ENCODE measurements around the gene SLC13A3. TPM values are rescaled to one million over a fixed set of nuclear protein-coding genes. Genes with fewer than 3 reads are reported as not detected.

The SLC13A3 gene
- total RNA-seq, 4 donors from 2014 or later, result 1.2 to 3.5 (median 1.9) TPM

GRCh38 chr20:46541229-46541935 is 109.9 kb downstream of the SLC13A3 start:
- TF ChIP-seq, protein P1, sequence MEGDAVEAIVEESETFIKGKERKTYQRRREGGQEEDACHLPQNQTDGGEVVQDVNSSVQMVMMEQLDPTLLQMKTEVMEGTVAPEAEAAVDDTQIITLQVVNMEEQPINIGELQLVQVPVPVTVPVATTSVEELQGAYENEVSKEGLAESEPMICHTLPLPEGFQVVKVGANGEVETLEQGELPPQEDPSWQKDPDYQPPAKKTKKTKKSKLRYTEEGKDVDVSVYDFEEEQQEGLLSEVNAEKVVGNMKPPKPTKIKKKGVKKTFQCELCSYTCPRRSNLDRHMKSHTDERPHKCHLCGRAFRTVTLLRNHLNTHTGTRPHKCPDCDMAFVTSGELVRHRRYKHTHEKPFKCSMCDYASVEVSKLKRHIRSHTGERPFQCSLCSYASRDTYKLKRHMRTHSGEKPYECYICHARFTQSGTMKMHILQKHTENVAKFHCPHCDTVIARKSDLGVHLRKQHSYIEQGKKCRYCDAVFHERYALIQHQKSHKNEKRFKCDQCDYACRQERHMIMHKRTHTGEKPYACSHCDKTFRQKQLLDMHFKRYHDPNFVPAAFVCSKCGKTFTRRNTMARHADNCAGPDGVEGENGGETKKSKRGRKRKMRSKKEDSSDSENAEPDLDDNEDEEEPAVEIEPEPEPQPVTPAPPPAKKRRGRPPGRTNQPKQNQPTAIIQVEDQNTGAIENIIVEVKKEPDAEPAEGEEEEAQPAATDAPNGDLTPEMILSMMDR (IDR thresholded peaks at IDR 0.05), result no peak
- no peak for ATAC-seq (ENCODE audit: low FRiP score)
- DNase-seq (ENCODE audit: low spot score), result no peak

- DNase-seq (ENCODE audit: low spot score) (no peak), ATAC-seq (ENCODE audit: low FRiP score) (no peak)
- TF ChIP-seq, protein P1 (IDR thresholded peaks at IDR 0.05), result no peak
These were observed 112.1 kb downstream of the SLC13A3 start for GRCh38 chr20:46539113-46539512.

- DNase-seq (ENCODE audit: low spot score) (no peak), ATAC-seq (ENCODE audit: low FRiP score) (no peak)
- TF ChIP-seq, protein P1 (IDR thresholded peaks at IDR 0.05), result no peak
These were observed 120.6 kb downstream of the SLC13A3 start for GRCh38 chr20:46530640-46531039.

- TF ChIP-seq, protein P1 (IDR thresholded peaks at IDR 0.05), result no peak
- DNase-seq (ENCODE audit: low spot score) (no peak), ATAC-seq (ENCODE audit: low FRiP score) (no peak)
These were observed 127.4 kb downstream of the SLC13A3 start for GRCh38 chr20:46523696-46524328.

DNA sequence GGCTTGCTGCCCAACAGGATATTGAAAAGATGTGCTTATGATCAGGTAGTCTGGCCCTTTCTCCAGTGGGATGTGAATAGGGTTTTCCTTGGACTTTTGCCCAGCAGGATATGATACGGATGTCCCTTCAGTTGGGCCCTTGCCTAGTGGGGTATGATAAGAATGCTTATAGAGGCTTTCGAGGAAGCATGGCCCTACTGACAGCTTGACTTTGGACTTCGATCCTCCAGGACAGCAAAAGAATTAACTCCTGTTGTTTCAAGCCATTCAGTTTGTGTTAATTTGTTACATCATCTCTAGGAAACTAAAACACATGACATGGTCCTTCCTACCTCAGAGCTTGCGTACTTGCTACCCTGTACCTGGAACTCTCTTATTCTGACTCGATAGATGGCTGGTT is 128.2 kb downstream of the SLC13A3 start:
- DNase-seq (ENCODE audit: low spot score) (no peak), ATAC-seq (ENCODE audit: low FRiP score) (no peak)
- TF ChIP-seq, protein P1 (IDR thresholded peaks at IDR 0.05), result no peak

DNA sequence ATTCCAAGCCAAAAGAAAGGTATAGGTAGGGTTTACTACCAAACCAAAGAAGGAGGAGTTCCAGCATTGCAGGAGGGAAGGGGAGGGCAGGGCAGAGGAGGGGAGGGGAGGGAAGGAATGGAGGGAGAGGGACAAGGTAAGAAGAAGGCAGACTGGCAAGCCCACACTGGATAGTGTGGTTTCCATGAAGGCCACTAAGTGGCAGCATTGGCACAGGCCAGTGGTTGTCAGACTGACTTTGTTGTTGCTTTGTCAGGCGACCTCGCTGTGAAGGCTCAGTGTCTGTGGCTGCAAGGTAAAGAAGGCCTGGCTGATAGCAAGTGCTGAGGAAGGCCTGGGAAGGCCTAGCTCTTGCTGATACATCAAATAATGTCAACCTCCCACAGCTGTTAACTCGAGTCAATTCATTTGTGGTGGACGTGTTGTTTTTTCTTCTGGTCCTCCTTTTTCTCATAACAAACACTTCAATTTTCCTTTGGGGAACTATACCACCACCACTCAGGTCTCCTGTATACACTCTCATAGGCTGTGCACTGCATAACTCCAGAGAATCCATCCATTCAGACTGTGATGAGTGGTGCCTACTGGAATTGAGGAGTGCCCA is 130.2 kb downstream of the SLC13A3 start:
- TF ChIP-seq, protein P1 (IDR thresholded peaks at IDR 0.05), result no peak
- ATAC-seq (ENCODE audit: low FRiP score) (no peak), DNase-seq (ENCODE audit: low spot score) (no peak)

All from omental fat pad (tissue), 4 donors.